ENCODE results near the gene MPRIP. TPM values are rescaled to one million over a fixed set of nuclear protein-coding genes. Genes with fewer than 3 reads are reported as not detected.
A peak's percentile ranks its signal among the peaks of the same experiment; 100 is the strongest.

The MPRIP gene
- total RNA-seq, 1 donor from 2014 or later, result 161 TPM

DNA sequence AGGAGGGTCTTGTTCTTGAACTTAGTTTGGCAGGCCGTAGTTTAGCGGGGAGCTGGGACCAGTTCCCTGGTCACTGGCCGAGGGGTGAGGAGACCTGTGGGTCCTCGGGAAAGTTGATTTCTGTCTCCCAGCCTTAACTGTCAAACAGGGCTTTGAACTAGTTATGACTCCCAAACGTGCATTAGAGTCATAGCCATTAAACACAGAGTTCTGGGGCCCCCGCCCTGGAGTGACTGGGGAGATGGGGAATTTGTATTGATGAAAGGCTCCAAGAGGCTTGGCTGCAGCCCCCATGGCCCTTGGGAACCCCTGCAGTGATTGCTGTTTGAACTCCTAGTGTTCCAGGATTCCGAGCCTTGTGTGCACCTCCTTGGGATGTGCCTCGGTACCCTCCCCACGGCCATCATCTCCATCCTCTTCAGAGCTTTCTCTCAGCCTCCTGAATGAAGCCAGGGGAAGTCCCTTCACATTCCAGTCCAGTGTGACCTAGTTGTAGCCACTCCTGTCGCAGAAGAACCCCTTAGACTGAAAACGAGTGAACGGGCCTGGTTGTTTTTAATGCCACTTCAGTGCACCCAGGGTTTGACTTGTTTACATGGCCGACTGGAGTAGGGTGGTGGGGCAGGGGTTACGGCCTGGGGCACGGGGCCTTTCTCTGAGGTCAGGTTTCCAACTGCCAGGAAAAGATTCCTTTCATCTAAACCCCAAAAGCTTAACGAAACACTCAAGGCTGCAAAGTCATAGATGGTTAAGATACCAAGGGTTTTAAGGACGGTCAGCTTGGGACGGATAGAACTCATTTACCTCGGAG is 1.4 kb downstream of the MPRIP start:
- peak overlapping the region; percentile 99 for H3K4me3 Mint-ChIP-seq

DNA sequence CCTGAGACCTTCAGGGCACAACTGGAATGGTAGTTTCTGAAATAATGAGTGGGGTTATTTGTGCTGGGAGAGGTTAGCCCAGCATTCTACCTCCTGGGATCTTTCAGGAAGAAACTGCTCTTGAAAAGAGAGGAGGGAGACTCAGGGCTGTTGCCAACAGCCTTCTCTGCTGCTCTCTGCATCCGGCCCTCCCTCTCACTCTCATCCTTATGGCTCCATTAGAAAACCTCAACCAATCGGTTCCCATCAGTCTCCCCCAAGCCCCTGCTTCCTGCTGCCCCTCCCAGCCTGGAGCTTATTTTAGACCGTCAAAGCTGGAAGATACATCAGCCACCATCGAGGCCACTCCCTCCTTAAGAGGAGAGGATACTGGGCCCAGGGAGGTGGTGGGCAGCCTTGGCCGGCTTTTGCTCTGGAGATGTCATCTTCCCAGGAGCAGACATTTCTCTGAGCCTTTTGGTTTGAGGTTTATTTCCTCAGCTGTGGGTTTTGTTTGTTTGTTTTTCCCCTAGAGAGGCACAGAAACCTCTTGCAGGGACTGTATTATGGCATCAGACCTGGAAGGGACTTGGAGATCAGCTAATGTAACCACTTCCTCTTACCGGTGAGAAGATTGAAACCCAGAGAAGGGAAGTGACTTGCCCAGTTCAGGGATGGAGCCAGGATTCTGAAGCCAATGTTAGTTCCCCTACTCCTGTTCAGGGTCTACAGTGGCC is 2.7 kb downstream of the MPRIP start:
- intact Hi-C loops (cut with micrococcal nuclease), result loop anchor here (5.0 kb wide), 1 partner anchor 72 kb away; no protein-coding TSS in a partner anchor
- Mint-ChIP-seq H3K27ac (peak overlapping the region; percentile 53), H3K36me3 (ENCODE audit: low read depth) (peaks cover 3% of the 10 kb centered on the region), H3K4me1 (peaks cover 48% of the 10 kb centered on the region), H3K4me3 (peak overlapping the region; percentile 99), H3K9me3 (no peaks in the 10 kb centered on the region), H3K27me3 (no peaks in the 10 kb centered on the region)
- DNase-seq, result peak; percentile 65

More for the DNA sequence above, 1.4 kb downstream of the MPRIP start:
- Mint-ChIP-seq H3K27ac (peak overlapping the region; percentile 74), H3K9me3 (no peaks in the 10 kb centered on the region), H3K27me3 (no peaks in the 10 kb centered on the region), H3K36me3 (ENCODE audit: low read depth) (peaks cover 3% of the 10 kb centered on the region), H3K4me1 (peaks cover 45% of the 10 kb centered on the region)
- intact Hi-C loops (cut with micrococcal nuclease), result loop anchor here (2.0 to 5.0 kb wide), 2 partner anchors 74 to 261 kb away; no protein-coding TSS in a partner anchor
- DNase-seq, result peak; percentile 65

DNA sequence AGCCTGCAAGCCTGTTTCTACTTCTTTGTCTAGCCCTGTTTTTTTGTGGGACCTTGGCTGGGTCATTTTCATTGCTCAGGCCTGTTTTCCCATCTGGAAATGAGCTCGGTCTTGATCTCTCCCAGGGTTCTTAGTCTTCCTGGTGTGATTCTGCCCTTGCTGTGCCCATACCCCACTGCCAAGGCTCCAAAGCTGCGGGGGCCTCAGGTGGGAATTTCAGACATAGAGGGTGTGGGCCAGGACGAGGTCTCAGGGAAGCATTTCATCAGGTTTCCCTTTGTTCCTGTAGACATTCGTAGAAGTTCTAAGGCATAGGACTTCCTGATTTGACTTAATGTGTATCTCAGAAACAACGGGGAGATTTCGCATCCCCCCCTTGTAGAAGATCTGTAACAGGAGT is 5.8 kb downstream of the MPRIP start:
- H3K9me3 Mint-ChIP-seq, result no peaks in the 10 kb centered on the region
- H3K4me3 Mint-ChIP-seq, result no peak overlapping the region
- H3K27me3 Mint-ChIP-seq, result no peaks in the 10 kb centered on the region
- DNase-seq, result no peak
- peaks cover 48% of the 10 kb centered on the region for H3K4me1 Mint-ChIP-seq
- no peak overlapping the region for H3K27ac Mint-ChIP-seq
- H3K36me3 Mint-ChIP-seq (ENCODE audit: low read depth), result peaks cover 3% of the 10 kb centered on the region
- intact Hi-C loops (cut with micrococcal nuclease), result no loop called here

DNA sequence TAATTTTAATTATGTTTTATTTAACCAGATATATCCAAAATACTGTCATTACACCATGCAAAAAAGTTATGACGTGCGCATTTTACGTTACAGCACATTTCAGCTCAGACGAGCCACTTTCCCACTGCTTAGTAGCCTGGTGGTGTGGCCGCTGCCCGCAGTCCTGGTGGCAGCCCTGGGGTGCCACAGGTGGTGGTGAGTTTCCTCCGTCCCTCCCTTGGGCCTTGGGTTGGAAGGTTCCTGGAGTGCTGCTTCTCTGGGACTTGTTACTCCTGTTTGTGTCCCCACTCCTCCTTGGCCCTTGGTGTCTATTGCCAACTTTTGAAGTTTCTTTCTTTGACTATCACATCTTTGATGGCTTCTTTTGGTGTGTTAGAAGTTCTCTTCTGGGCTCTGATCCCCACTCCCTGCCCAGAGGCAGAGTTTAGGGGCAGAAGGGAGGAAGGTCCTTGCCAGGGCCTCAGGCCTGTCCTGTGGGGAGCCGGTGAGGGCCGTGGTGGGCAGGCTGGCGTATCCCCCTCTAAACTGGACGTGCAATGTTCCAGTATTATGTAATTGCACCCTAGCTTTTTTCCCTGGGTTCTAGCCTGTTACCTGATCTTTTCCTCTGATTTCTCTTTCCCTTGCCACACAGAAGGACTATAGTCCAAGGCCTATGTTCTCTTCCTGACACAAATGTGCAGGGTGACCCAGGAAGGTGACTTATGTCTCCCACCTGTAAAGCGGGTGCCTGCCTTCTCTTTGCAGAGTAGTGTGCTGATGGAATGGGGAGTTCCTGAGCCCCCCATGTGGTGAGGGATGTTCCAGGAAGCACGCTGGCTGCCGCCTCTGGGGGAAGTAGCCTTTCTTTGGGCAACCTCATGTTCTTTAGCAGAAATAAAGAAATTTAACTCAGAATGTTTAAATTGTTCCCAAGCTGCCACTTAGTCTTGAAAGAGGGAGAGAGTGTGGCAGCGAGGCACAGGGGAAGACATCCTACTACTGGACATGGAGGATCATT is 8.4 kb downstream of the MPRIP start:
- intact Hi-C loops (cut with micrococcal nuclease), result no loop called here
- no peak for DNase-seq
- Mint-ChIP-seq H3K9me3 (no peaks in the 10 kb centered on the region), H3K4me1 (peaks cover 35% of the 10 kb centered on the region), H3K27me3 (no peaks in the 10 kb centered on the region), H3K4me3 (no peak overlapping the region), H3K36me3 (ENCODE audit: low read depth) (peaks cover 3% of the 10 kb centered on the region), H3K27ac (no peak overlapping the region)

DNA sequence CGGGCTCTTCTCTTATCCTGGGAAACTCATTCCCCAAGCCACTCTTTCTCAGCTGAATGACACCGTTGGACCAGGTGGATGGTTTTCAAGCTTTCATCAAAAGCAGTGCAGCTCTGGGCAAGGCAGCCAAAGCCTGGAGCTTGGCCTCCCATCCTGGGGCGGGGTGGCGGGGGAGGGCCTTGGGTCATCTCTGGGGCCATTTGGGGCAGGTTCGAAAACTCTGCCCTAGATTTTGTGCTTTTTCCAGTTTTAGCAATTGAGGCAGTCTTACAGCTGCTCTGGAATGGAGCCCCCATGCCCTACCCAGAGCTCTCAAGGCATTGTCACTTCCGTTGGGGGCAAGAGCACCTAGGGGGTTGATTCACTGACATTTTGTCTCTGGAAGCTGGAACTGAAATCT is 9.1 kb downstream of the MPRIP start:
- intact Hi-C loops (cut with micrococcal nuclease), result no loop called here
- H3K4me1 Mint-ChIP-seq, result peaks cover 32% of the 10 kb centered on the region
- no peak for DNase-seq
- no peak overlapping the region for H3K4me3 Mint-ChIP-seq
- no peaks in the 10 kb centered on the region for H3K36me3 Mint-ChIP-seq (ENCODE audit: low read depth)
- H3K27me3 Mint-ChIP-seq, result no peaks in the 10 kb centered on the region
- no peak overlapping the region for H3K27ac Mint-ChIP-seq
- no peaks in the 10 kb centered on the region for H3K9me3 Mint-ChIP-seq

DNA sequence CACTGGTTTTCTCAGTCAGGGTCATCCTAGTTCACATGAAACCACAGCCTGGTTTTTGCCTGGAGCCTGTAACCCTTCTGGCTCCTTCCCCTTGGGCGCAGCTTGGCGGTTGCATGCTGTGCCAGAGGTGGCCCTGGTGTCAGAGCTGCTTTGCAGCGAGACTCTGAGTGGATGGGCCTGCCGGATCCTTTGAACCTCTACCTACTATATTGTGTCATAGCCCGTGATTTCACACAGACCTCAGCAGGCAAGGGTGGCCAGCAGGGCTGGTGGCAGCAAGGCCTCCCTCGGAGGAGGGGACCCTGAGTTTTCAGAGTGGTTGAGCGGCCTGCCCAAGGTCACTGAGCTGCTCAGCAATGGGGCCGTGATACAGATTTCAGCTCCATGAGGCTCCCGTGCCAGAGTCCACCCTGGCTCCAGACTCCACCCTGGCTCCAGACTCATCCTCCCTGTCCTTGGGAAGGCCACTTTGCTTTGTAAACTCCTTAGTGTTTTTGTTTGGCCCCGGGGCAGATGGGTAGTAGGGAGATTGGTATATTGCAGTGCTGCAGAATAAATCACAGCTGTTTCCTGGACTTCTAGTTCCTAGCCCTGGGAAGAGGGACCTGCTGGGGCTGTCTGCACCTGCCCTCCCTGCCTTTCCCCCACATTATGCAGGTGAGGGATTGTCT is 9.7 kb downstream of the MPRIP start:
- no peak for DNase-seq
- H3K27ac Mint-ChIP-seq, result no peak overlapping the region
- no peak overlapping the region for H3K4me3 Mint-ChIP-seq
- H3K9me3 Mint-ChIP-seq, result no peaks in the 10 kb centered on the region
- intact Hi-C loops (cut with micrococcal nuclease), result no loop called here
- H3K36me3 Mint-ChIP-seq (ENCODE audit: low read depth), result no peaks in the 10 kb centered on the region
- H3K4me1 Mint-ChIP-seq, result peaks cover 32% of the 10 kb centered on the region
- H3K27me3 Mint-ChIP-seq, result no peaks in the 10 kb centered on the region

DNA sequence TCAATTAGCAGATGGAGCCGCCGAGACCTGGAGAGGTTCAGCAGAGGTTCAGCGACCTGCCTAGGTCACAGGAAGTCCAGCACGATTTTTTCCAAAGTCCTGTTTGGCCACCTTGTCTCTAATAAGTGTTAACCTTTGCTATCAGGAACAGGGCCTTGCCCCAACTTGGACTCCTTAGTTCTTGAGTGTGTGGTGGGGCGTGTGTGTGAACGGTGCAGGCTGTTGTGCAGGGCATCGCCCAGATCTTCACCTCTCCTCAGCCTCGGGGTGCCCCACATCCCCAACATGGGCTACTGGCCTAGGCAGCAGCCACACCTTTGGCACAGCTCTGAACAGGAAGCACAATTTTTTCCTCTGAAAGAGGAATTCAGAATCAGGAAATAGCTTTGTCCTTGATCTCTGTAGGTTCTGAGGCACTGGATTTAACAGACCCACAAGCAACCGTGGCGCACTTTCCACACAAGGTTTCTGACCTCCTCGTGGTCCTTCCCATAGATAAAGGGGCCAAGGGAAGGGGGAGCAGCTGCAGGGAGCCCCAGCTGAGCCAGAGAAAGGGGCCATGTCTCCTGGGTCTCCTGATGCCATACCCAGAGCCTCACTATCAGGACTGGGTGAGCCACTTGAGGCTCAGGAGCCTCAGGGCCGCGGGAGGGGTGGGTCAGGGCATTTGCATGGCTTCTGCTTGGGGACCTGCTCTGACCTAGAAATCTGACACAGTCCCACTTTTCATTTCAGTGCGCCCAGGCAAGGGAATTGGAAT is 10.4 kb downstream of the MPRIP start:
- DNase-seq, result no peak
- peaks cover 29% of the 10 kb centered on the region for H3K4me1 Mint-ChIP-seq
- H3K27me3 Mint-ChIP-seq, result no peaks in the 10 kb centered on the region
- no peak overlapping the region for H3K4me3 Mint-ChIP-seq
- H3K36me3 Mint-ChIP-seq (ENCODE audit: low read depth), result peaks cover 2% of the 10 kb centered on the region
- H3K27ac Mint-ChIP-seq, result no peak overlapping the region
- no peaks in the 10 kb centered on the region for H3K9me3 Mint-ChIP-seq
- intact Hi-C loops (cut with micrococcal nuclease), result no loop called here

DNA sequence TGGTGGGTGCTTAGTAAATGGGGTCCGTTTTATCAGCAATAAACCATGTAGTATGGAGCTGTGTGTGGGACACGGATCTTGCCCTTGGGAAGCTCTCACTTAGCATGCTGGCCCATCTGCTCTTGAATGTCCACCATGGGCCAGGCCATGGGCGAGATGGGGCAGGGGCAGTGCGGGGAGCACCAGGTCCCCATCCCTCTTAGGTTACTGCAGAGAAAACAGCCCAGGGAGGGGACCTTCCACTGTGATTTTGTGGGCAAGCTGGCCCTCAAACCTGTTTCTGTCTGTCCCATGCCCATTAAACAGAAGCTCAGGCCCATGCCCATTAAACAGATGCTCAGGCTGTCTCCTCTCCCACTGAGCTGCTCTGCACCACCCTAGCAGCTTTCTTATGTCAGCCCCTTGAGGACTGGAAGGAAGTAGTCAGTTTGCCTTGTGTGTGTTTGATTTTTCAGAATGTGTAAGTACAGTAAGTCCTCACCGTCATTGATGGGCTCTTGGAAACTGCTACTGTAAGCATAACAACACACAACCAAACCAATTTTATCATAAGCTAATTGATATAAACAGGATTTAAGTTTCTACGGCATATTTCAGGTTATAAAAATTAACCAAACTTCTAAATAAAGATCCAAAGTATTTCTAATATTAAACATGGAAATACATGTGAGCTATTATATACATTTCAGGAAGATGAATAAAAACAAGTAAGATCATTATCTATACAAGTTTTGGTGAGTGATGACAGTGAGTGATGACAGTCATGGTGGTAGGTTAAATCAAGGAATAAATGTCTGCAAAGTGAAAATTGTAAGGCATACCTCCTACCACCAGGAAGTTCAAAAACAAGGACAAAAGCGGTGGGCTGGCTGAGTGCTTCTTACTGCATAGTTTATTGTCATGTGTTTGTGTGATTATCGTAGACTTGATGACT is 11.5 kb downstream of the MPRIP start:
- peak overlapping the region; percentile 25 for H3K27ac Mint-ChIP-seq
- DNase-seq, result no peak
- H3K9me3 Mint-ChIP-seq, result no peaks in the 10 kb centered on the region
- peaks cover 2% of the 10 kb centered on the region for H3K36me3 Mint-ChIP-seq (ENCODE audit: low read depth)
- intact Hi-C loops (cut with micrococcal nuclease), result no loop called here
- H3K4me1 Mint-ChIP-seq, result peaks cover 23% of the 10 kb centered on the region
- H3K27me3 Mint-ChIP-seq, result no peaks in the 10 kb centered on the region
- no peak overlapping the region for H3K4me3 Mint-ChIP-seq

DNA sequence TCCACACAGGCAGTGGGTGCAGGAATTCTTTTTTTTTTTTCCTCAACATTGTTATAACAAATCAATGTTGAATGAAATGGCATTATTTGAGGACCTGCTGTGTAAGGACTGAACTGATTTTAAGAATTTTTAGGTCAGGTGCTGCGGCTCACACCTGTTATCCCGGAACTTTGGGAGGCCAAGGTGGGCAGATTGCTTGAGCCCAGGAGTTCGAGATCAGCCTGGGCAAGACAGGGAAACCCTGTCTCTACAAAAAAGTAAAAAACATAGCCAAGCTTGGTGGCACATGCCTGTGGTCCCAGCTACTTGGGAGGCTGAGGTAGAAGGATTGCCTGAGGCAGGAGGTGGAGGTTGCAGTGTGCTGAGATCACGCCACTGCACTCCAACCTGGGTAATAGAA is 12.4 kb downstream of the MPRIP start:
- H3K9me3 Mint-ChIP-seq, result no peaks in the 10 kb centered on the region
- H3K36me3 Mint-ChIP-seq (ENCODE audit: low read depth), result peaks cover 2% of the 10 kb centered on the region
- no peak overlapping the region for H3K27ac Mint-ChIP-seq
- no peaks in the 10 kb centered on the region for H3K27me3 Mint-ChIP-seq
- no peak overlapping the region for H3K4me3 Mint-ChIP-seq
- DNase-seq, result no peak
- intact Hi-C loops (cut with micrococcal nuclease), result no loop called here
- peaks cover 20% of the 10 kb centered on the region for H3K4me1 Mint-ChIP-seq

DNA sequence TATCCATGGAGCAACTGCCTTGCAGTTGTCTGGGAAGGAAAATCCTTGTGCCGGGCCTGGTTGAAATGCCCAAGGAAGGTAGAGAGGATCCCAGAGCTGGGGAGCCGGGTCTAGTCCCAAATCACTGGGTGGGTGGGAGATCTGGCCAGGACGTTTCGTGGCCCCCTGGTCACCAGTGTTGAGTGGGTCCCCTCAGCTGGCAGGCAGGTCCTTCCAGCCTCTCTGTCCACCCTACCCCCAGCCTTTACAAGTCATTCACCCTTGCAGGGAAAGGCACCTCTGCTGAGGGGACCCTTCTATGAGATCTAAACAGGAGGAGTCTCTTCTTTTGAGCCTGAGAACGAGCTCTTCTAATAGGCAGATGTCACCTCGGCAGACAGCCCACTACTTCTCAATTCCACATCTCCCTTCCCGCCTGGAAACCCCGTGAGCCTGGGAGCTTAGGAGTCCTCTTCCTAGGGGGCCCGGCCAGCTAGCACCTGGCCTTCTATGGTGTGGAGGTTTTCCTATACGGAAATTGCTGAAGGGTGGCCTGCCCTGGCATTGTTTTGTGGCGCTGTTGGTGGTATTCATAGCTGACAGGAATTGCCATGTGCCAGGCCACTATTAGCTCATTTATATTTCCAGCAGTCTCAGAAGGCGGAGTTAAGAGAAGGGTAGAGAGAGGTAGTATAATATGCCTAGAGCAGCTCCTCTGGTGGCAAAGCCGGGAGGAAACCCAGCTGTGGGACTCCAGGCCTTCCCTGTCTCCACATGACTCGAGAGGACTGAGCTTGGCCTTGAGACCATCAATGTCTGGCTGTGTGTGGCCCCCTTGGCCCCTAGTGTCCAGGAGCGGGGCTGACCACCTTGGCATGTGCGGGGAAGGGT is 13.3 kb downstream of the MPRIP start:
- H3K4me3 Mint-ChIP-seq, result no peak overlapping the region
- no peak for DNase-seq
- peaks cover 2% of the 10 kb centered on the region for H3K36me3 Mint-ChIP-seq (ENCODE audit: low read depth)
- no peaks in the 10 kb centered on the region for H3K9me3 Mint-ChIP-seq
- H3K4me1 Mint-ChIP-seq, result peaks cover 19% of the 10 kb centered on the region
- intact Hi-C loops (cut with micrococcal nuclease), result no loop called here
- H3K27ac Mint-ChIP-seq, result no peak overlapping the region
- H3K27me3 Mint-ChIP-seq, result no peaks in the 10 kb centered on the region

DNA sequence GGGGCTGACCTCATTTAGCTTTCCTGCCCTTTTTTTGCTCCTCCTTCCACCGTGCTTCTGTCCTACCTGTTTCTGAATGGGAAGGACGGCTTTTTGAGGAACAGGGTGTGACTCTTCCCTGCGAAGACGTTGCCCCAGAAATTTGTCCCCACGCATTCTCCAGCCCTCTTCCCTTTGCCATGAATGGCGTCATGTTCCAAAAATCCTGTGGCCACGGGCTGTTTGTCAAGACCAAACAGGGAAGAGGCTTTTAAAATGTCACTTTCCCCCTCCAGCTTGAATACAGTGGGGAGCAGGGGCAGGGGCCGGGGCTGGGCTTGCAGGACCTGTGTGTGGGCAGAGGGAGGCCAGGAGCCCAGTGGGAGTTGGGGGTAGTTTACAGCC is 13.9 kb downstream of the MPRIP start:
- DNase-seq, result no peak
- Mint-ChIP-seq H3K27me3 (no peaks in the 10 kb centered on the region), H3K27ac (no peak overlapping the region), H3K4me1 (peaks cover 16% of the 10 kb centered on the region), H3K4me3 (no peak overlapping the region), H3K9me3 (no peaks in the 10 kb centered on the region), H3K36me3 (ENCODE audit: low read depth) (peaks cover 2% of the 10 kb centered on the region)
- intact Hi-C loops (cut with micrococcal nuclease), result no loop called here
